GM21619 (cell line): ENCODE data around the gene APOL6.
"Not testable (repeated sequence)": the region's sequence is repeated elsewhere in the genome, so short reads cannot be mapped to it uniquely, and the experiment has no call there.

Experiments
- ATAC-seq: cut with Tn5 transposase; IDR thresholded peaks from one replicate; pipeline ENCODE4 v1.9.1; 2021; ENCODE audit not compliant: unreplicated experiment

Gene APOL6

DNA sequence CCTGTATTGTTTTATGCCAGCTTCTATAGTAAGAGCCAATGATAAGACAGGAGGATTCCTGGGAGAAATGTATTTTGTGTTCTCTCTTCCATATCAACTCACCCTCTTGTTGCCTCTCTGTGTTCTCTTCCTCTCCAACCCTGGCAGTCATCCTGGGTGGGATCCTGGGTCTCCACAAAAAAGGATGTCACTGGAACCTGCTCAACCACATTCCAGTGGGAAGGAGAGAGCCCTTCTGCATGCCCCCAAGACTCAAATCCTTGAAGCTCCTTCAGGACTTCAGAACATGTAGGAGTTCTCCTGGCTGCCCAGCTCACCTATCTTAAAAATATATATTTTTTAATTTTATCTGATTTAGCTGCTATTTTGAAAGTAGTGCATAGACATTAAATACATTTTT, 26.1 kb downstream of the APOL6 start:
- ATAC-seq, result no peak

GRCh38 chr22:35676065-35676464, 27.8 kb downstream of the APOL6 start:
- ATAC-seq, result not testable (repeated sequence)

GRCh38 chr22:35677460-35678187, 29.4 kb downstream of the APOL6 start:
- no peak for ATAC-seq

DNA sequence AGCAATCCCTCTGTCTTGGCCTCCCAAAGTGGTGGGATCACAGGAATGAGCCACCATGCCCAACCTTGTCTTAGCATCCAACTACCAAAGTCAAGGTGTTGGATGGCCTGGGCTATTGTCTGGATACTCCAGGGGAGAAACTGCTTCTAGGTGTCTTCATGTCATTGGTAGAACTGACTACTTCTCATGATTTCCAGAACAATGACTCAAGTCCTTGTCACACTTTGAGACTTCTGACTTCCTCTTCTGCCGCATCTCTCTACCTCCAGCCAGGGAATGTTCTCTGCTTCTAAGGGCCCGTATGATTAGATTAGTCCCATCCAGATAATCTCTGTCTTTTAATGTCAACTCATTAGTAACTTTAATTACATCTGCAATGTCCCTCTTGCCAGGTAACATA, 30.6 kb downstream of the APOL6 start:
- ATAC-seq, result no peak

DNA sequence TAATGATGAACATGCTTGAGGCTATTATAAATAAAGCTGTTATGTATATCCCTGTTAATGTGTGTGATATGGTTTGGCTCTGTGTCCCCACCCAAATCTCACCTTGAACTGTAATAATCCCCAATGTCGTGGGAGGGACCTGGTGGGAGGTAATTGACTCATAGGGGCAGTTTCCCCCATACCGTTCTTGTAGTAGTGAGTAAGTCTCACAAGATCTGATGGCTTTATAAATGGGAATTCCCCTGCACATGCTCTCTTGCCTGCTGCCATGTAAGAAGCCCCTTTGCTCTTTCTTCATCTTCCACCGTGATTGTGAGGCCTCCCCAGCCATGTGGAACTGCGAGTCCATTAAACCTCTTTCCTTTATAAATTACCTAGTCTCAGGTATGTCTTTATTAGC, 31.2 kb downstream of the APOL6 start:
- ATAC-seq, result not testable (repeated sequence)

DNA sequence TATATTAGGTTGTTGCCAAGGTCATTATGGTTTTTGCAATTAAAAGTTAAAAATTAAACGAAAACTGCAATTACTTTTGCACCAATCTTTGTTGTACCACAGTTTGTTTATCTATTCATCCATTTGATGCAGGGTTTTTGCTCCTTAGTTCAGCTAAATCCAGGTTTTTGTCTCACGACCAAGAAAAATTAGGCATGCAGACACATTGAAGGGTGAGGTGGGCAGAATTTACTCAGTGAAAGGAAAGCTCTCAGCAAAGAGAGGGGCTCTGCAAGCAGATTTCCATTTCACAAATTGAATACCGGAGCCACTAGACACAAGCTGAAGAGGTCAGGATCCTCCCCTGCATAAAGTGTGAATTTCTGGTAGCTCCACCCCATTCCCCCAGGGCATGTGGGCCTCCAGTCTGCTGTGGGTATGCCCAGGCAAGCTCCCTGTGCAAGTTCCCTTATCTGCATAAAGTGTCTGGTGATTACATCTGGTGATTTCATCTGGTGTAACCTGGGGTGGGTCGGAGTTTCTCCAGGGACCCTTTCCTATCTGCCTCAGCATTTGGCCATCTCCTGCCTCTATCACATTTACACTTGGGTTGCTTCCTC, 33.3 kb downstream of the APOL6 start:
- ATAC-seq, result no peak

DNA sequence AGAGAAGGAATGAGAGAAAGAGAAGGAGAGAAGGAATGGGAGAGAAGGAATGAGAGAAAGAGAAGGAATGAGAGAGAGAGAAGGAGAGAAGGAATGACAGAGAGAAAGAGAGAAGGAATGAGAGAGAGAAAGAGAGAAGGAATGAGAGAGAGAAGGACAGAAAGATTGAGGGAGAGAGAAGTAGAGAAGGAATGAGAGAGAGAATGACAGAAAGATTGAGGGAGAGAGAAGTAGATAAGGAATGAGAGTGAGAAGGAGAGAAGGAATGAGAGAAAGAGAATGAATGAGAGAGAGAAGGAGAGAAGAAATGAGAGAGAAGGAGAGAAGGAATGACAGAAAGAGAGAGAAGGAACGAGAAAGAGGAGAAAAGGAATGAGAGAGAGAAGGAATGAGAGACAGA, 35.3 kb downstream of the APOL6 start:
- ATAC-seq, result no peak

- no peak for ATAC-seq
Observed at GRCh38 chr22:35684270-35684700, 36.0 kb downstream of the APOL6 start.

DNA sequence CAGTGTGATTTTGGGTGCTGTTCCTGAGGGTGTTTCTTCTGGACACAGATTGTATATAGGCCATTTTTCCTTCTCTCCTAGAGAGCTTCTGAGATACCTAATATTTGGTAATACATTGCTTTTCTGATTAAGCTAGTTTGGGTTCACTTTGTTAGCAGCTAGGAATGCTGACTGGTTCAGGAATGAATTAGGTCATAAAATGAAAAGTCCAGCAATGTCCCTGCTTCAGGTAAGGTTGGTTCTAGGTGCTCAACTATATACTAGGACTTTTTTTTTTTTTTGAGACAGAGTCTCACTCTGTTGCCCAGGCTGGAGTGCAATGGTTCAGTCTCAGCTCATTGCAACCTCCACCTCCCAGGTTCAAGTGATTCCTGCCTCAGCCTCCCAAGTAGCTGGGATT, 36.5 kb downstream of the APOL6 start:
- ATAC-seq, result no peak

- no peak for ATAC-seq
Observed at GRCh38 chr22:35685731-35686130, 37.5 kb downstream of the APOL6 start.

DNA sequence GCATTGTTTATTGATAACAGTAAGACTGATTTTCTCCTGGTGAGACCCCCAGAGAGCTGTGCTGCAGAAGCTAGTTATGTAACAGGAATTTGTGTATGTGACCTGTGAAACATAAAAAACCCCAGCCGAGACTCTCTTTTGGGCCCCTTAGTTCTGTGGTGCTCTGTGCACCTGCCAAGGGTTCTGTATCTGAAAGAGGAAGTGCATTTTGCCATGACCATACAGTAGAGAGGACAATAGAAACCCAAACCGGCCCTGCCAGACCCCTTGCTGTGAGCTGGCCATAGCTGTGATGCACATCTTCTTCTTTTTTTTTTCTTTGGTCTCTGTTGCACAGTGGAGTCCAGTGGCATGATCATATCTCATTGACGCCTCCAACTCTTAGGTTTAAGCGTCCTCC, 38.1 kb downstream of the APOL6 start:
- no peak for ATAC-seq

- ATAC-seq, result no peak
Observed at GRCh38 chr22:35687461-35687860, 39.2 kb downstream of the APOL6 start.

- no peak for ATAC-seq
Observed at GRCh38 chr22:35688913-35689675, 40.8 kb downstream of the APOL6 start.

- ATAC-seq, result no peak
Observed at GRCh38 chr22:35690001-35690400, 41.8 kb downstream of the APOL6 start.

DNA sequence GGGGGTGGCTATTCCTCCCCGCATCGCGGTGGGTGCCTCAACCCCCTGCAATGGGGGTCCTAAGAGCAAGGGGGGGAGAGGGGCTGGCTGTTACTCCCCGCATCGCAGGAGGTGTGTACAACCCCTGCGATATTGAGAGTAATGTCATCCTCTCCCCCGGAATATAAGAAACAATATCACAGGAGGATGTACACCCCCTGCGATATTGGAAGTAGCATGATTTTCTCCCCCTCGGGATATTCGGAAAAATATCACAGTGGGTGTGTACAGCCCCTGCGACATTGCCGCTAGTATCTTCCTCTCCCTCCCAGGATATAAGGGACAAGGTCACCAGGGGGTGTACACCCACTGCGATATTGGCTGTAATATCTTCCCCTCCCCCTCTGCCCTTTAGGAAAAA, 47.0 kb downstream of the APOL6 start:
- no peak for ATAC-seq

GRCh38 chr22:35697142-35697541, 48.9 kb downstream of the APOL6 start:
- no peak for ATAC-seq

GRCh38 chr22:35699852-35700251, 51.6 kb downstream of the APOL6 start:
- ATAC-seq, result not testable (repeated sequence)

DNA sequence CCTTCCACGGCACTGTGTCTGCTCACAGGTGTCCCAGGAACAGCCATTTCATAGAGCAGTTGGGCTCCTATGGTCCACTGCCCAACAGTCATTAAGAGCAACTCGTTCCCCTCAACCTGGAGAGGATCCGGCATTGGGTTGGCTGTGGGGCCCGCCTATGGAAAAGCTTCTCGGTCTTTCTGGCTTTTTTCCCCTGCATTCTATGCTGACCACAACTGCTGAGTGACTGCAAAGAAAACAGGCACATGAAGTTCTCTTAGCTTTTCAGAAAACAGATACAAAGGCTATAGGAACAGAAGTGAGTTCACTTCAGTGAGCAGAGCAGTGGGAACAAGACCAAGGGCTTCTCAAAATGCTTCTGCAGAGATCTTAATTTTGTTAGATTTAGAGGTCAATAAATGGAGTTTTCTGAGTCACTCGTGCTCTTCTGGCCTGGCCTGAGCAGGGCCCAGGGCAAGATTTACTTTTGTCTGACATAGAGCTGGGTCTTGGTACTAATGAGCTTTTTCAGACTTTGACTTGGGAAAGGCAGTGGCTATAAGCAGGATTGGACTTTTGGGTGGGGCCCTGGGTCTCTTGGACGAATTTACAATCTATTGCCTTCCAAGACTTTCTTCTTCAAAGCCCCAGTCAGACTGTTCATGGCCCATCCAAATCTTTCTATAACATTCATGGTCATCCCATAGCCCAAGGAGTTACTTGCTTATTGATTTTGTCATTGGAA, 55.8 kb downstream of the APOL6 start:
- no peak for ATAC-seq

GRCh38 chr22:35705141-35705540, 56.9 kb downstream of the APOL6 start:
- ATAC-seq, result no peak

- ATAC-seq, result no peak
Observed at GRCh38 chr22:35708453-35708852, 60.2 kb downstream of the APOL6 start.

DNA sequence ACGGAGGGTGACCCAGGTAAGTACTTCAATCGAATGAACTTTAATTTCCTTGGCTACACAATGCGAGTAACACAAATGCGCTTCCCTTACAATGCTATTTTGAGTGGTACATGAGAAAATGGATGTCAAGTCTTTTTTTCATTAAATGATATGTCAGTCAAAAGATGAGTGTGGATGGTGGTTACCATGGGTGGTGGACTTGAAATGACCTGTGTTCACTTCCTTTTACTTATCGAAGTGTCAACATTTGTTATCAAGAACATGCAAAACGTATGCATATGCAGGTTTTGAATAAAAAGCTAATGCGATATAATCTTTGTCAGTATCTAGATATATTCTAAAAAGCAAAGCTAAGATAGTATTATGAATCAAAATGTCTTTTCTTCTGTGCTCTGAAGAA, 60.7 kb downstream of the APOL6 start:
- no peak for ATAC-seq
